DND-41 (cell line): ENCODE data around the gene CD22.

Experiments
- EZH2 ChIP-seq: IDR thresholded peaks from 3 replicates; pipeline ENCODE4 v1.6.1; 2012; ENCODE audit warnings: borderline replicate concordance, low read depth, mild to moderate bottlenecking, moderate library complexity, low read length, inconsistent platforms; ENCODE audit not compliant: severe bottlenecking
- TF ChIP-seq, protein P1 (sequence below): IDR thresholded peaks from 2 replicates; pipeline ENCODE4 v1.5.1; 2012; ENCODE audit warnings: borderline replicate concordance, low read length, moderate library complexity, mild to moderate bottlenecking; ENCODE audit not compliant: poor library complexity, severe bottlenecking; ENCODE audit errors: extremely low read depth

GRCh38 chr19:35297922-35298321 is 31.1 kb upstream of the CD22 start:
- TF ChIP-seq EZH2: no peak
- TF ChIP-seq, protein P1, sequence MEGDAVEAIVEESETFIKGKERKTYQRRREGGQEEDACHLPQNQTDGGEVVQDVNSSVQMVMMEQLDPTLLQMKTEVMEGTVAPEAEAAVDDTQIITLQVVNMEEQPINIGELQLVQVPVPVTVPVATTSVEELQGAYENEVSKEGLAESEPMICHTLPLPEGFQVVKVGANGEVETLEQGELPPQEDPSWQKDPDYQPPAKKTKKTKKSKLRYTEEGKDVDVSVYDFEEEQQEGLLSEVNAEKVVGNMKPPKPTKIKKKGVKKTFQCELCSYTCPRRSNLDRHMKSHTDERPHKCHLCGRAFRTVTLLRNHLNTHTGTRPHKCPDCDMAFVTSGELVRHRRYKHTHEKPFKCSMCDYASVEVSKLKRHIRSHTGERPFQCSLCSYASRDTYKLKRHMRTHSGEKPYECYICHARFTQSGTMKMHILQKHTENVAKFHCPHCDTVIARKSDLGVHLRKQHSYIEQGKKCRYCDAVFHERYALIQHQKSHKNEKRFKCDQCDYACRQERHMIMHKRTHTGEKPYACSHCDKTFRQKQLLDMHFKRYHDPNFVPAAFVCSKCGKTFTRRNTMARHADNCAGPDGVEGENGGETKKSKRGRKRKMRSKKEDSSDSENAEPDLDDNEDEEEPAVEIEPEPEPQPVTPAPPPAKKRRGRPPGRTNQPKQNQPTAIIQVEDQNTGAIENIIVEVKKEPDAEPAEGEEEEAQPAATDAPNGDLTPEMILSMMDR: no peak
